Common myeloid progenitor, CD34-positive (primary cell): Measurements from ENCODE around the gene TSPO2.

Source experiments
- CTCF ChIA-PET: fragments of 350-600 bp; sonication (Branson Sonifier 250); formaldehyde crosslinking; loops from one replicate; lab custom pipeline; 2021; ENCODE audit warnings: antibody characterized with exemption; lab: Charles Lee
- POLR2A ChIA-PET: fragments of 350-600 bp; sonication (Branson Sonifier 250); formaldehyde crosslinking; loops from one replicate; lab custom pipeline; 2021; ENCODE audit warnings: antibody characterized with exemption; lab: Charles Lee
- DNase-seq, 3 donors: peaks; one replicate each; pipeline versions ENCODE4 v3.0.0 to v3.0.0-alpha.2; 2013
- H3K27ac ChIP-seq, 2 experiments: 1 replicate in 1 of 2; 2 replicates in 1 of 2; pipeline ENCODE4 v1.7.0; 2013; ENCODE audit warnings: inconsistent platforms in 2 of 2, low read length in 2 of 2, mild to moderate bottlenecking in 2 of 2, low read depth in 1 of 2, moderate library complexity in 1 of 2; ENCODE audit not compliant: severe bottlenecking in 2 of 2, insufficient read depth in 1 of 2, poor library complexity in 1 of 2
- H3K27me3 ChIP-seq, 5 experiments: replicated peaks in 2 of 5; 1 replicate in 3 of 5; 2 replicates in 2 of 5; pipeline versions ENCODE4 v1.6.1 to v1.7.0; 2013; ENCODE audit warnings: low read length in 4 of 5, mild to moderate bottlenecking in 2 of 5, moderate library complexity in 2 of 5, inconsistent platforms in 1 of 5; ENCODE audit not compliant: insufficient read depth in 5 of 5, control insufficient read depth in 4 of 5
- H3K36me3 ChIP-seq, 4 experiments: 1 replicate in 2 of 4; 2 replicates in 2 of 4; pipeline versions ENCODE4 v1.6.1 to v1.7.0; 2013; ENCODE audit warnings: low read length in 3 of 4, control low read depth in 1 of 4, mild to moderate bottlenecking in 1 of 4; ENCODE audit not compliant: control insufficient read depth in 4 of 4, insufficient read depth in 4 of 4
- H3K4me1 ChIP-seq, 4 experiments: 1 replicate in 3 of 4; 2 replicates in 1 of 4; pipeline versions ENCODE4 v1.6.1 to v1.7.1; 2013; ENCODE audit warnings: low read length in 3 of 4, mild to moderate bottlenecking in 3 of 4, control low read depth in 1 of 4, inconsistent platforms in 1 of 4, moderate library complexity in 1 of 4; ENCODE audit not compliant: control insufficient read depth in 4 of 4, insufficient read depth in 4 of 4; ENCODE audit errors: control extremely low read depth in 1 of 4
- H3K4me3 ChIP-seq, 7 experiments: 1 replicate in 4 of 7; 2 replicates in 3 of 7; pipeline versions ENCODE4 v1.5.1 to v1.7.0; 2013; ENCODE audit warnings: mild to moderate bottlenecking in 7 of 7, low read length in 6 of 7, moderate library complexity in 6 of 7, inconsistent platforms in 2 of 7, low read depth in 2 of 7, control low read depth in 1 of 7; ENCODE audit not compliant: insufficient read depth in 4 of 7, control insufficient read depth in 1 of 7; ENCODE audit errors: extremely low read depth in 1 of 7
- H3K9me3 ChIP-seq, 5 experiments: 1 replicate in 4 of 5; 2 replicates in 1 of 5; pipeline versions ENCODE4 v1.6.1 to v1.7.1; 2013; ENCODE audit warnings: low read length in 4 of 5, mild to moderate bottlenecking in 2 of 5, inconsistent platforms in 1 of 5, low read depth in 1 of 5, moderate library complexity in 1 of 5; ENCODE audit not compliant: control insufficient read depth in 4 of 5, insufficient read depth in 2 of 5; ENCODE audit errors: control extremely low read depth in 1 of 5
- WGBS: methylation state at CpG from one replicate; pipeline ENCODE4 v1.1.5; 2013; ENCODE audit not compliant: insufficient coverage; 5-methylcytosine and 5-hydroxymethylcytosine counted together

The TSPO2 gene

DNA sequence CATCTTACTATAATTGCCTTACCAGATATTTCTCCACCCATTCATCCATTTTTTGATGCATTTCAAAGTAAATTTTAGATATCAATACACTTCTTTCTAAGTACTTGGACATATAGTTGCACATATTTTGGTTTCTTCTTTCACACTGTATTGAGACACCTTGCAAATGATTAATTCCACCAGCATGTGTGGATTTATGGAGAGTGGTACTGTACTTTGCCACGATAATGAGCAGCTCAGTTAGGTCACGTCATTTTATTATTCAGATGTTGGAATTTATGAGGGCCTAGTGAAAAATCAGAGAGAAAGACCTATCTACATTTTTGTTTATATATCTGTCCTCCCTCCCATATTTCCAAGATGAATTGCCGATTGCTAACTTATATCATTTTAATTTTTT is 35.8 kb downstream of the TSPO2 start:
- CTCF ChIA-PET, result interaction anchor here (1.0 to 4.8 kb wide), 2 partner anchors 13 to 81 kb away, joined by 3 to 28 read pairs; no protein-coding TSS in a partner anchor
- Histone ChIP-seq H3K27ac (no peak overlapping the region), H3K36me3 (peaks cover 16 to 32% (median 21%) of the 10 kb centered on the region in 4 experiments), H3K4me1 (peaks cover 13 to 28% (median 22%) of the 10 kb centered on the region in 4 experiments), H3K4me3 (no peak overlapping the region), H3K9me3 (no peaks in the 10 kb centered on the region), H3K27me3 (no peaks in the 10 kb centered on the region)
- POLR2A ChIA-PET, result no interaction called here
- no CpG with 5 or more reads among the region's 3 CpGs for WGBS
- no peak for DNase-seq

DNA sequence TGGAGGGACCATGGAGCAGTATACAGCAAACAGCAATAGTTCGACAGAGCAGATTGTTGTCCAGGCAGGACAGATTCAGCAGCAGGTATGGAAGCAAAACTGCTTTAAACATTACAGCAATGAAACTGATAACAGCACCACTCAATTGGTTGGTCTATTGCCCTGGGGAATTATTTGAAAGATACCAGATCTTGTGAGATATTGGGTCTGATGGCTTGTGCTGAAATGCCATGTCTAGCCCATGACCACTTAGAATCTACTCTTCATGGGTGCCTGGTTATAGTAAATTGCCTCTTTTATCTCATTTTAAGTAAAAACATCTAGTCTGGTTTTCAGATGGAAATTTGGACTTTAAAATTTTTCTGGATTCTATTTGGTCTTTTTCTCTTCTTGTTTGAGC is 36.8 kb downstream of the TSPO2 start:
- peaks cover 12 to 27% (median 19%) of the 10 kb centered on the region in 4 experiments for H3K4me1 ChIP-seq
- no peaks in the 10 kb centered on the region for H3K27me3 ChIP-seq
- H3K9me3 ChIP-seq, result no peaks in the 10 kb centered on the region
- H3K36me3 ChIP-seq, result peaks cover 16 to 40% (median 27%) of the 10 kb centered on the region in 4 experiments
- ChIA-PET CTCF (interaction anchor here (1.3 to 4.8 kb wide), 2 partner anchors 11 to 12 kb away, joined by 3 to 28 read pairs; no protein-coding TSS in a partner anchor), POLR2A (no interaction called here)
- no peak overlapping the region for H3K4me3 ChIP-seq
- 100% methylated on average over 1 of the region's 1 CpG for WGBS
- DNase-seq, result no peak
- no peak overlapping the region for H3K27ac ChIP-seq

DNA sequence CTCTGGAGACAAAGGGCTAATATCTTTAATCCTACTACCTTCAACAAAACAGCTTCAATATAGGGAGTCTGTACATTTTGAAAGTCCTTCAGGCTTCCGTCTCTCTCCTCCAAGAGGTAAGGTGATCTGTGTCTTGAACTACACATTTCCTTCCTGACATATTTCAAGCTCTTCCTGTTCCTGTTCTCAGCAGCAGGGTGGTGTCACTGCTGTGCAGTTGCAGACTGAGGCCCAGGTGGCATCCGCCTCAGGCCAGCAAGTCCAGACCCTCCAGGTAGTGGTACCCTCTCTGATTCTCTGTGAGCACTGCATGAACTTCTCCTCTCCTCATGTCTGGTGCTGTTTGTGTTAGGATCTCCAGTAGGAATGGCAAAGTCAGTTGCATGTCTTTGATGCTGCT is 38.4 kb downstream of the TSPO2 start:
- H3K27ac ChIP-seq, result no peak overlapping the region
- H3K4me3 ChIP-seq, result no peak overlapping the region
- 87% methylated on average over 2 of the region's 2 CpGs for WGBS
- H3K4me1 ChIP-seq, result peaks cover 5 to 11% (median 6%) of the 10 kb centered on the region in 4 experiments
- ChIA-PET POLR2A (no interaction called here), CTCF (interaction anchor here (0.7 to 1.2 kb wide), 2 partner anchors 12 to 548 kb away, joined by 3 to 4 read pairs; no protein-coding TSS in a partner anchor)
- H3K27me3 ChIP-seq, result no peaks in the 10 kb centered on the region
- H3K36me3 ChIP-seq, result peaks cover 16 to 49% (median 35%) of the 10 kb centered on the region in 4 experiments
- no peak for DNase-seq
- no peaks in the 10 kb centered on the region for H3K9me3 ChIP-seq

DNA sequence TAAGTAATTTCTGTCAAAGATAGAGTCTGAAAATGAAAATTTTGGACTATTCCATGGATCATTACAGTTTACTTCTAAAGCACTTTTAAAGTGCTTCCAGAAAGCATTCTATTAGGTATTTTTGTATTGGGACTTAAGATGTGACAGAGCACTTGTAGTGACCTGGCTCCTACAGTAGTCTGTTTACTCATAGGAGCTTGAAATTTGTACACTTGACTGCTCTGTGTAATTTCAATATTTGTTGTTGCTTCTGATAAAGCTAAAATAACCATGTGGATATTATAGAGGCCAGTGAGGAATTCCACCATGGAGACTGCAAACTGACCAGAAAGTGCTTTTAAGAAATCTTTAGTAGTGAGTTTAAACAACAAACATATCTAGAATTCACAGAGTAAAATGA is 40.8 kb downstream of the TSPO2 start:
- H3K27ac ChIP-seq, result no peak overlapping the region
- H3K27me3 ChIP-seq, result no peaks in the 10 kb centered on the region
- ChIA-PET CTCF (interaction anchor here (1.1 to 3.1 kb wide), 3 partner anchors 10 to 236 kb away, joined by 3 to 15 read pairs (median 6); no protein-coding TSS in a partner anchor), POLR2A (no interaction called here)
- DNase-seq, result no peak
- H3K9me3 ChIP-seq, result no peaks in the 10 kb centered on the region
- H3K4me1 ChIP-seq, result peaks cover 0 to 3% (median 2%) of the 10 kb centered on the region in 4 experiments
- H3K36me3 ChIP-seq, result peaks cover 16 to 59% (median 45%) of the 10 kb centered on the region in 4 experiments
- H3K4me3 ChIP-seq, result no peak overlapping the region

DNA sequence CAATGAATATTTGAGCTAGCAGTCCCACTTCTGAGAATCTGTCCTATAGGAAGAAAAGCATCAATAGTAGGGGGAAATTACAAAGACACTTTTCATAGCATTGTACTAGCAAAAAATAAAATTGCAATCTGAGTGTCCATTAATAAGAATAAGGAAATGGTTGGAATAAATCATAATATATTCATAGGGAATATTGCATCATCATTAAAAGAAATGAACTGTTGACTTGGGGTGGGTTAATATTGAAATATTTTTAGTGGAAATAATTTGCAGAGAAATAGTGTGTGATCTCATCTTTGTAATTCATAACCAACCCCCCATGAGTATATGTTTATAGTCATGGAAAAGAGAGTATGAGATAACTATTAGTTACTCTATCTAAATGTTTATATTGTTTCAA is 42.9 kb downstream of the TSPO2 start:
- Histone ChIP-seq H3K27ac (no peak overlapping the region), H3K36me3 (peaks cover 11 to 60% (median 46%) of the 10 kb centered on the region in 4 experiments), H3K9me3 (no peaks in the 10 kb centered on the region), H3K4me3 (no peak overlapping the region), H3K27me3 (no peaks in the 10 kb centered on the region), H3K4me1 (peaks cover 0 to 2% (median under 1%) of the 10 kb centered on the region in 4 experiments)
- DNase-seq, result no peak
- POLR2A ChIA-PET, result interaction anchor here (0.7 kb wide), 1 partner anchor 52 kb away, joined by 4 read pairs; no protein-coding TSS in a partner anchor
- CTCF ChIA-PET, result interaction anchor here (0.7 kb wide), 1 partner anchor 9 kb away, joined by 3 read pairs; no protein-coding TSS in a partner anchor

DNA sequence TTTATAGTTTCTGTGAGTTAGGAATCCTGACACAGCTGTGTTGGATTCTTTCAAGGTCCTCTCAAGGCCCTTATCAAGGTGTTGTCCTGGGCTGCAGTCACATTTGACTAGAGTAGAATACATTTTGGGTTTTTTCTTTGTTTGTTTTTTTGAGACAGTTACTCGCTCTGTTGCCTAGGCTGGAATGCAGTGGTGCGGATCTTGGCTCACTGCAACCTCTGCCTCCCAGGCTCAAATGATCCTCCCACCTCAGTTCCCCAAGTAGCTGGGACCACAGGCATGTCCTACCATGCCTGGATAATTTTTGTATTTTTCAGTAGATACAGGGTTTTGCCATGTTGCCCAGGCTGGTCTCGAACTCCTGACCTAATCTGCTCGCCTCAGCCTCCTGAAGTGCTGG is 46.2 kb downstream of the TSPO2 start:
- no CpG with 5 or more reads among the region's 4 CpGs for WGBS
- DNase-seq, result no peak
- Histone ChIP-seq H3K4me3 (no peak overlapping the region), H3K27ac (no peak overlapping the region), H3K36me3 (peaks cover 22 to 75% (median 50%) of the 10 kb centered on the region in 4 experiments), H3K9me3 (no peaks in the 10 kb centered on the region), H3K27me3 (no peaks in the 10 kb centered on the region), H3K4me1 (no peaks in the 10 kb centered on the region)
- ChIA-PET POLR2A (no interaction called here), CTCF (no interaction called here)
